IPS-11a (cell line): Measurements from ENCODE around the gene NME9.
"Not testable (repeated sequence)": the region's sequence is repeated elsewhere in the genome, so short reads cannot be mapped to it uniquely, and the experiment has no call there.

Experiments
- H3K4me3 ChIP-seq: one replicate; pipeline ENCODE4 v1.5.1; 2013; ENCODE audit warnings: low read depth, low read length, control low read depth

NME9 gene, protein sequence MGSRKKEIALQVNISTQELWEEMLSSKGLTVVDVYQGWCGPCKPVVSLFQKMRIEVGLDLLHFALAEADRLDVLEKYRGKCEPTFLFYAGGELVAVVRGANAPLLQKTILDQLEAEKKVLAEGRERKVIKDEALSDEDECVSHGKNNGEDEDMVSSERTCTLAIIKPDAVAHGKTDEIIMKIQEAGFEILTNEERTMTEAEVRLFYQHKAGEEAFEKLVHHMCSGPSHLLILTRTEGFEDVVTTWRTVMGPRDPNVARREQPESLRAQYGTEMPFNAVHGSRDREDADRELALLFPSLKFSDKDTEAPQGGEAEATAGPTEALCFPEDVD

DNA sequence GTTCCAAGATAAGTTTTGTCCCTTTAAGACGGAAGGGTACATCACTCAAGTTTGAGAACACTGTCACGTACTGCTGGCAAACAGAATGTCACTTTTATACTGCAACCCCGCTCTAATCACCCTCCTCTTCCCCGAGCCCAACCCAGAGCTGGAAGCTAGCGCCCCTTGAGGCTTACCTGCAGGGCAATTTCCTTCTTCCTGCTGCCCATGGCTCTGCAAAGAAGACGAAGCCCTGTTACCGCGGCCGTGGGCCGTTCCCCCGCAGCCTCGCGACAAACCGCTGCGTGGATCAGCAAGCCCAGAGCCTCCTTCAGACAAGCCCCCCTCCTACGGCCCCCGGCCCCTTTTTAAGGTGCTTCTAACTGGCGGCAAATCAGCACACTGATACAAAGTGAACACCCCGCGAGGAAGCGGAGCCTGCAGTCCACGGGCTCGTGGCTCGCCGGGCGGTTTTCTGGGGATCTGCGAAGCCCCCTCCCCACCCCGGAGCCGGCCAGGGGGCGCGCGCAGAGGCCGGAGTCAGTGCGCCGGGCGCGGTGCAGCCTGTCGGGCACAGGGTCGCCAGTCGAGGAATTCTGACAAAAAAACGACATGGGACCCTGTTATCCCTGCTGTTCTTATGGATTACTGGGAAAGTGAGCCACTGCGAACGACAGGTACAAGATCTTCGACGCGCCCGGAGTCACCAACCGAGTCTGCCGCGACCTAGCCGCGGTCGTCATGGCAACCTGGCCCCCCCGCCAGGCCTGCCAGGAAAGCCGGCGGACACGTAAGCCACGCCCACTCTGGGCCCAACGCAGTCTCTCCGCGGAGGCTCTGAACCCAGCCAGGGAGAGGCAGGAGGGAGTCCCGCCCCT is at the start of gene NME9:
Gene NME9, minus strand, starts transcription at position 725 of the 857 bp plus-strand sequence. Its CDS starts 516 bp downstream, at position 209.
- peak within 1 kb of the TSS; percentile 47 for H3K4me3 ChIP-seq

DNA sequence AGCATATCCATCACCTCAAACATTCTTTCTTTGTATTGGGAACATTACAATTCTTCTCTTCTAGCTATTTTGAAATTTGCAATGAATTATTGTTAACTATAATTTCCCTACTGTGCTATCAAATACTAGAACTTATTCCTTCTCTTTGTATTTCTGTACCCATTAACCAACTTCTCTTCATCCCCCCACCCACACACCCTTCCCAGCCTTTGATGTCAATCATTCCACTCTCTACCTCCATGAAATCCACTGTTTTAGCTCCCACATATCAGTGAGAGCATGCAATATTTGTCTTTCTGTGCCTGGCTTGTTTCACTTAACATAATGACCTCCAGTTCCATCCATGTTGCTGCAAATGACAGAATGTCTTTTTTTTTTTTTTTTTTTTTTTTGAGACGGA is 49.3 kb upstream of the NME9 start:
- no peak overlapping the region for H3K4me3 ChIP-seq

DNA sequence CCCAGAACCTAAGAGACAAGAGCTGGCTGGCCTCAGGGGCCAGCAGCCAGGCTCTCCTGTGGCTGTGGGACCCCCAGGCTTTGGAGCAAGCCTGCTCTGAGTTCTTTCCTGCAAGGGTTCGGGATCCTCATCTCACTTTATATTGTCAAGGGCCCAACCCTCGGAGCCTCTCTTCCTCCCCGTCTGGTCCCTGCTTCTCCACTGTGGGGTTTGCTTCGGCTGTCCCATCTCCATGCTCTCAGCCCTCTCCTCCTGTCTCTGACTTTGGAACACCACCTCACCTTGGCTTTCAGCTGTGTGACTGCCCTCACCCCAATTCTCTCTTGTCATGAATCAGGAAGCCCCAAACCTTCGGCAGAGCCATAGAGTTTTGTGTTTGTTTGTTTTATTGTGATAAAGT is 48.7 kb upstream of the NME9 start:
- no peak overlapping the region for H3K4me3 ChIP-seq

DNA sequence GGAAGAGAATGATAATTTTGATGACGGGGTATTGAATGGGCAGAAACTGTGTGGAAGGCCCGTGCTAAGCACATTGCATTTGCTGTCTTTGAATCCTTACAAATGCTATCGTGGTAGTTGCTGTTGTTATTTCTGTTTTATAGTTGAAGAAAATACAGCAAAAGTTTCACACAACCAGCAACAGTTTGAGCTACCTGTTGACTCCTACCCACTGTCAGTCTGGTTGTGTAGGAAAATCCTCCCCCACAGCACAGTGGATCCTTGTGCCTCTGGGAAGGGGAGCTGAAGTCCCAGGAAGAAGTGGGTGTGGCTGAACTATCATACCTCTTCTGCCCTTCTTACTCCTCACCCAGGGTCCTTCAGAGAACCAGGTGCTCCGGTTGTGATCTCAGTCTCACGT is 48.2 kb upstream of the NME9 start:
- H3K4me3 ChIP-seq, result no peak overlapping the region

DNA sequence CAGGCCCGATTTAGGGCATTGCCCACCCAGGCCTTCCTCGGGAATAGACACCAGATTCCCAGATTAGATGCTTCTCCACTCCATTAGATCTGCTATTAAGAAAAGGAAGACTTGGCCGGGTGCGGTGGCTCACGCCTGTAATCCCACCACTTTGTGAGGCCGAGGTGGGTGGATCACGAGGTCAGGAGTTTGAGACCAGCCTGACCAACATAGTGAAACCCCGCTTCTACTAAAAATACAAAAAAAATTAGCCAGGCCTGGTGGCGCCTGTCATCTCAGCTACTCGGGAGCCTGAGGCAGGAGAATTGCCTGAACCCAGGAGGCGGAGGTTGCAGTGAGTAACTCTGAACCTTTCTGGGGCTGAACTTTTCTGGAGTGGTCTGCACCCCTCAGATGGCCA is 47.6 kb upstream of the NME9 start:
- not testable (repeated sequence) for H3K4me3 ChIP-seq

DNA sequence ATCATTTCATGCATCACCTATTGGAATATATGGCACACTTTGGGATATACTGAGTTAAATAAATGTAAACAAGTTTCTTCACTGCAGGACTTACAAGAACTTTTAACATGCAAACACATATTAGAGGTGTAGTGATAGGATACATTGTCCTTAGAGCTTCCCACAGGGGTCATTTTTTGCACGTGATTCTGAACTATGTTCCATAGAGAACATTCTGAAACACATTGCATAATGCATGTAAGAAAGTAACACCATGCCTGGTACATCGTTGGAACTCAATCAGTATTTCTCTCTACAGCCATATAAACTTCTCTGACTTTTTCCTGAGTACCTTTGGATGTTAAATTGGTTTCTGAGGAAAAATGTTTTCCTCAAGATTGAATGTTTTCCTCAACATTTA is 47.0 kb upstream of the NME9 start:
- no peak overlapping the region for H3K4me3 ChIP-seq

DNA sequence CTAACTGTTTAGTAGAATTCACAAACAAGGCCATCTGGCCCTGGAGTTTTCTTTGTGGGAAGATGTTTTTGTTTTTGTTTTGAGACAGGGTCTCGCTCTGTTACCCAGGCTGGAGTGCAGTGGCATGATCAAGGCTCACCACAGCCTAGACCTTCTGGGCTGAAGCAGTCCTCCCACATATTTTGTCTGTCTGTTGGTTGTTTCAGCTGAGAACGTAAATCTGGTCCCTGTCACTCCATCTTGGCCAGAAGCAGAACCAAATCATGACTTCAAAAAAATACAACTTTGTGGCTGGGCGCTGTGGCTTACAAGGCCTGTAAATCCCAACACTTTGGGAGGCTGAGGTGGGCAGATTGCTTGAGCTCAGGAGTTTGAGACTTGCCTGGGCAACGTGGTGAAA is 45.8 kb upstream of the NME9 start:
- no peak overlapping the region for H3K4me3 ChIP-seq

DNA sequence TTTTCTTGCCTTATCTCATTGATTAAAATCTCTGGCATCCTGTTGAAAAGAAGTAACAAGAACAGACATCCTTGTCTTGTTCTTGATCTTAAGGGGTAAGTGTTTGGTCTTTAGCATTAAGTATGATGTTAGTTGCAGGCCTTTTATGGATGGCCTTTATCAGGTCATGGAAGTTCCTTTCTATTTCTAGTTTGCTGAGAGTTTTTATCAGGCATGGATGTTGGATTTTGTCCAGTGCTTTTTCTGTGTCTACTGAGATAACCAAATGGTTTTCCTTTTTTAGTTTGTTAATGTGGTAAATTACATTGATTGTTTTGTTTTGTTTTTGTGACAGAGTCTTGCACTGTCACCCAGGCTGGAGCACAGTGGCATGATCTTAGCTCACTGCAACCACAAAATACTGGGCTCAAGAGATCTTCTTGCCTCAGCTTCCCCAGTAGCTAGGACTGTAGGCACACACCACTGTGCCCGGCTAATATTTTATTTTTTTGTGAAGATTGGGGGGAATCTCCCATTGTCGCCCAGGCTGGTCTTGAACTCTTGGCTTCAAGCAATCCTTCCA is 45.0 kb upstream of the NME9 start:
- H3K4me3 ChIP-seq, result no peak overlapping the region

DNA sequence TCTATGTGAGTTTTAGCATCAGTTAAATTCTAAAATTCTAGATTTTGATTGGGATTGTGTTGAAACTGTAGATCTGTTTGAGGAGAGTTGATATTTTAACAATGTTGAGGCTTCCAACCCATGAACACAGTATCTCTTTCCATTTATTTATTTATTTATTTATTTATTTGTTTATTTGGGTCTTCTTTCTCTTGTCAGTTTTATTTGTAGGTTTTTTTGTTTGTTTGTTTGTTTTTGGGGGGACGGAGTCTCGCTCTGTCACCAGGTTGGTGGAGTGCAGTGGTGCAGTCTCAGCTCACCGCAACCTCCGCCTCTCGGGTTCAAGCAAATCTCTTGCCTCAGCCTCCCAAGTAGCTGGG is 44.1 kb upstream of the NME9 start:
- no peak overlapping the region for H3K4me3 ChIP-seq

DNA sequence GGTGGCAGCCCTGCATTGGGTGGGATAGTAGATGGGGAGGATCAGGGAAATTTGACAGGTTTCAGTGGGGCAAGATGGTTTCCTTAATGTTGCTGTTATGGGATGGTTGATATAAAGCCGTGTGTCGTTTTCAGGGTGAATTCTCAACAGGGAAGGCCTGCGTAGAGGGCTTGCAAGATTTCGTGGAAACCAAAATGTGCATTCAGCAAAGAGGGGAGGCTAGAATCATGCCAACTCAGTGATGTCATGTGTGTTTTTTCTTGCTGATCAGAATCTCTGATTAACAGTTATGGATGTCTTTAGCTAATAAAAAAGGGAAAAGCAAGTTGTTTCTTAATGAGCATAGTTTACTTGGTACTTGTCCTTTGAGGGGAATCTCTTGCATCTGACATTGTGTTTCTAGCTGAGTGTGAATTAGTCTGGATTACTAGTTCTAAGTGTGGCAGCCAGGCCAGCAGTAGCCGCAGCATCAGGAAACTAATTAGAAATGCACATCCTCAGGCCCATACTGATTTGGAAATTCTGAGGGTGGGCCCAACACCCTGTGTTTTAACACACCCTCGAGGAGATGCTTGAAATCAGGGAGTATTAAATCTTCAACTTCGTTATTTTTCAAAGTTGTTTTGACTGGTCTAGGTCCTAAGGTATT is 43.6 kb upstream of the NME9 start:
- no peak overlapping the region for H3K4me3 ChIP-seq

DNA sequence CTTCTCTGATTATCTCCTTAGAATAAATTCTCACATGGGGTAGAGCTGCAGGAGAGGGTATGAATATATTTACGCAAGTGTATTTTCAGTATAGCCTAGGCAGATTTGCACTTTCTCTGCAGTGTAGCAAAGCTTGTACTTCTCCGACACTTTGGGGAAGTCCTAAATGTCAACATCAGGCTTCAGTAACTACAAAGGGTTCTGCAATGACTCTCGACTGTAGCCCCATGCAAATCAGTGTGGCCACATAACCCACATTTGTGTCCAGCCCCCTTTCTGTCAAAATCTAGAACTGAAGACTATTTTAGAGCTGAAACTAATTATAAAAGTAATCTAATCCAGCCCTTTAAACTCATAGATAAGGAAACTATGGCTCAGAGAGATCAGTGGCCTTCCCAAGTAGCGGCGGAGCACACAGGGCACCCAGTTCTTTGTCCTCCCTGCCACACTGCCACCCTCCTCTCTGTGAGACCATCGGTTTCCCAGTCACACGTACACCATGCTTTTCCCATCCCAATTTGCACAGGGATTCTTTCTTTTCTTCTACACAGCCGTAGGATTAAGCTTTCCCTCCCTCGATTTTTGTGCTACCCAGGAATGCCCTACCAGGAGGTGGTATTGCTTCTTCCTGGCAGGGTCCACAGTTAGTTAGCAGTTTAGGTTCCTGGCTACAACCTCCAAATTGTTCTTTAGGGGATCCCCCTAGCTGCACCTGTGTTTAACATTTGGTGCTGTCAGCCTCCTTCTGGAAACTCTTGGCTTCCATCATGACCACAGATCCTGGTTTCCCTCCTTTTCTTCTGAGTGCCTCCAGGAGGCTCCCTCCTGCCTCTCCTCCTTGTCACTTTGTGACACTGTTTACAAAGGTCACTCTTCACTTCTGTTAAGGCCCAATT is 41.7 kb upstream of the NME9 start:
- no peak overlapping the region for H3K4me3 ChIP-seq

DNA sequence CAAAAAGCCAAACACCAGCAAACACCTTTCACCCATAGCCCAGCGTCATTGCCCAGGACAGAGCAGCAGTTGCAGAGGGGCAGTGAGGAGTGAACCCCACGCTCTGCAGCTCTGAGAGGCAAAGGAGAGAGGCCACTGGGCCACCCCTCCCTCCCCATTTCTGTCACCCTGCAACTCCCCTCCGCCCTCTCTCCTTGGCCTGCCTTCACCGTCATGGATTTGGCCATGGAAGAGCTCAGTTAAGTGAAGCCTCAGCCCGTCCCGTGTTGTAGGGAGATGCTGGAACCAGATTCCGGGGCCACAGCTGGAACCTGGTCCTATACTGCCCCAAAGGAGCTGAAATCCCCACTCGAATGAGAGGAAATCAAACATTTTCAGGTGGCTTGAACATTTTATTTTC is 40.7 kb upstream of the NME9 start:
- H3K4me3 ChIP-seq, result no peak overlapping the region

DNA sequence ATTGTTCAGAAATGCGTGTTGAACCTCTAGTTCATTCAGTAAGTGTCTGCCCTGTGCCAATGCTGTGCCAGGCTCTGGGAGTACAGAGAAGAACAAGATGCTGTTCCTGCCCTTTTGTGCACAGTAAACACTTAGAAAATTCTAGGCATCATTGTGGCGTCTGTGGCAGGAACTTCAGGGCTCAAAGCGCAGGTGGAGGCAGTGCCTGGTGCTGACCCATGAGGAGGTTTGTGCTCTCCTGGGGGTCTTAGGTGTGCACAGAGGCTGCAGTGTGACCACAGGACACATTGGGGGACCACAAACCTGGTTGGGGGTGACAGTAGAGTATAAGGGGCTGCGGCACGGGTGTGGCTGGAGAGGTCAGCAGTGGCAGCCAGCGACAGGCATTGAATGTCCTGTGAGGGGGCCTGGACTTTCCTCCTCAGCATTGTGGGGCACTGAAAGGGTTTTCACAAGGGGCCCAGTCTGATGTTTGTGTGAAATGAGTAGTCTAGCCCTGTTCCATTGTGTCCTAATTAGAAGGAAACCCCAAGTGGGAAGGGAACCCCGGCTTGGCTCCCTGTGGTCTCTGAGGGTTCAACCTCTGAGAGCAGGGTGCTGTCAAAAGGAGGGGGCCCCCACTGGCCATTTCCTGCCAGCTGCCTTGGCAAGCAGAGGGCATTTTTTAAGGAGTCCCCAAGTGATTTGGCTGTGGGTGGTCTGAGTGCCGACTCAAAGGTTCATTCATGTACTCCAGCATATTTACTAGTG is 39.7 kb upstream of the NME9 start:
- no peak overlapping the region for H3K4me3 ChIP-seq

DNA sequence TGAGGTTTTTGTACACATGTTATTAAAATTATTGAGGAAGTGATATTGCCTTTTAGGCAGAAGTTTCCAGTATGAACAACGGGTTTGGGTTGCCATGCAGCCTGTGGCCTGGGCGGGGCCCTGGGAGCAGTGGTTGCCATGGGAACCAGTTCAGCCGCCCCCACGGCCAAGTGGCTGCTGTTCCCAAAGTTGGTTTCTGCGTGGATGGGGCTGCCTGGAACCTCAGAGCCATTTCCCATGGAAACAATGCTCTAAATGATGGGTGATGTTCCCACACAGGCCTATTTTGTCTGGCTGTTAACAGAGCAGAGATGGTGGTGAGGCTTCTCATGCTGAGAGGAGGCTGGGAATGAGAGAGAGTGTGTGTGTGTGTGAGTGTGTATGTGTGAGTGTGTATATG is 38.3 kb upstream of the NME9 start:
- H3K4me3 ChIP-seq, result no peak overlapping the region

DNA sequence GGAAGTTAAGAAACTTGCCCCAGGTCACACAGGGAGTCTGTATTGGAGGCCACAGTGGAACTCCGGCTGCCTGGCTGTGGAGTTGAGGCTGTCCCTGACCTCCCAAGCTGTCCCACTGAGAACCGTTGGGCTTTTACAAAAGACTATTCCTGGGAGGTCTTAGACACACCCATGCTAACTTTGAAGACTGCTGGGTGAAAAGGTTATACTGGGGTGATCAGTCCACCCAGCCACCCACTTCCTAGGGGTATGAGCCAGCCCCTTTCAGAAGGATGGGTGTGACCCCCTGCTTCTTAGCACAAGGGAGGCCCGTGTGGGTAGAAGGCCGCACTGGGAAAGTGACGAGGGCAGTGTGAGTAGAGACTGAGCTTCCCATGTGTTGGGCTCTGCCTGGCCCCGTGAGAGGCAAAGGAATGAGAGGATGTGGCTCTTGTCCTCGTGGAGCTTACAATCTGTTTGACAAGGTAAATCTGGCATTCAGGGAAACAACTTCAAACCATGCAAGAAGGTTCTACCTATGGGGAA is 37.7 kb upstream of the NME9 start:
- no peak overlapping the region for H3K4me3 ChIP-seq

DNA sequence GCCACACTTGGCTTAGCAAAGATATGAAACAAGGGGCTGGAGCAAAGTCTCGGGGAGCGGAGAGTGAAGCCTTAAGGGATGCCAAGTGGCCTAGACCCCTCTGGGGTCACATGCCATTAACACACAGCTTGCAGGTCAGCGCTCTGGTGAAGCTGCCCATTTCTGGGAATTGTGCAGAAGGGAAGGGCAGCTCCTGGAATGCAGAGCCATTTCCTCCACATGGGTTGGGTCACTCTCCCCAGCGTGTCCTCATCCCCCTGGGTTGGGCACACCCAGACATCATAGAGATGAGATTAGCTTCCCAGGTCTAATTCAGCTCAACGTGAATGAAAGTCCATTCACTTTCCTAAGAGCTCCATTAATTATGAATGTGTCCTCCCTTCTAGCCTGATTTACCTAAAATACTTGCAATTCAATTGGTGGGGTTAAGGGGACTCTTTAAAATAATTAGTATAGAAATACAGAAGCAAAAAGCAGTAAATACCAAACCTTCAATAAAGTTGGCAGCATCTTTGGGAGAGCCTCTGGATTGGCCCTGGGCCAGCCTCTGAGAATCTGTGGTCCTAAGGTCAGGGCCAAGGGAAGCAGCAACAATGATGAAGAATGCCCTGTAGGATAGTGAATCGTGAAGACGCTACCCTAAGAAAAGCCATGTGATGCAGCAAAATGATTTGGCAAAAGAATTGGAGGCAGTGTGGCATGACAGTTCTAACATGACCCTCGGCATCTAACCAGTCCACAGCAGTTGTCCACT is 36.5 kb upstream of the NME9 start:
- no peak overlapping the region for H3K4me3 ChIP-seq

DNA sequence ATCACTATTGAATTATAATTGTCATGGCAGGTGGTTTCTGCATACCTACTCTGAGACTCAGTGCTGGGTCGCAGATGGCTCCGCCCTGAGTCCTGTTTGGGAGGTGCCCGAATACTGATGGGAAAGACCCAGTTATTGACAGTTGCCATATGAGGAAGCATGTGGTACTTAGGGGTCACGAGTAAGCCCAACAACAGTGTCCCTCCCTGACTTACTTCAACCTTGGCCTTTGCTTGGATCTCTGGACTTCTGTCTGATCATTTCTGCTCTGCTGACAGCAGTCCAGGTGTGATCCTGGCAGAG is 35.6 kb upstream of the NME9 start:
- no peak overlapping the region for H3K4me3 ChIP-seq

DNA sequence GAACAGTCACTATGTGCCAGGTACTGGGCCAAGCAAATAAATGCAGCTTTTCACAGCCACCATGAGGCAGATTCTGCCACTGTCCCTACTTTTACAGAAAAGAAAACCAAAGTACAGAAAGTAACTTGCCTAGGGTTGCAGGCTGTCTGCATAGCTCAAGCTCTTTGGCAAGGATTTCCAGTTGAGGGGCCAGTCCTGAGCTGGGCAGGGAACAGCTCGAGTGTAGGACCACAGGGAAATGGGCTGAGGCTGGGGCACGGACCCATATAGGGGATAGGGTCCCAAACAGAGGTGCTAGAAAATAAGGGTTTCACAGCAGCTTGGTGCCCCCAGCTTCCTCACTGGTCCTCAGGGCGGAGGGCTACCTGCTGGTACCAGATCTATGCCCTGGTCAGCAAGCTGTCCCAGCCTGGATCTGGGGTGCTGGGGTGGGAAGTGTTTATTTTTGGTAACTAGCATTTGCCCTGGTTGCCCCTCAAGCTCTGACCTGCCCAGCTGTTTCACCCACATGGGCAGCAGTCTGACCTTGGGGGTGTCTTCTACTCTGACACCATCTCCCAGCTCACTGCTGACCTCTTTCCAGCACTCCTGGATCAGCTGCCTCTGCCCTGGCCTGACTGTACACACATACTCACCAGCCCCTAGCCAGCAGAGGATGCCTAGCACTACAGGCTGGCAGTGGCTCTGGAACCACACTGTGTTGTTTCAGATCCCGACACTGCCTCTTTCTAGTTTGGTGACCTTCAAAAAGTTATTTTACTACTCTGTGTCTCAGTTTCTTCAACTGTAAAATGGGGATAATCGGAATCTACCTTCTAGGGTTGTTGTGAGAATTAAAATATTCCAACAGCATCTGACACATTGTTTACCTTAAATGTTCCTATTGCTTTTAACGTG is 35.0 kb upstream of the NME9 start:
- H3K4me3 ChIP-seq, result no peak overlapping the region
